GM19455 (cell line): Measurements from ENCODE around the gene ETS2.
"Not testable (repeated sequence)": the region's sequence is repeated elsewhere in the genome, so short reads cannot be mapped to it uniquely, and the experiment has no call there.

Source experiments
- ATAC-seq: cut with Tn5 transposase; IDR thresholded peaks from one replicate; pipeline ENCODE4 v1.9.1; 2021; ENCODE audit not compliant: unreplicated experiment

The ETS2 gene

GRCh38 chr21:38834725-38835124 lies 29.0 kb downstream of the ETS2 start:
- no peak for ATAC-seq

GRCh38 chr21:38837806-38838461 lies 32.2 kb downstream of the ETS2 start:
- no peak for ATAC-seq

- ATAC-seq = no peak
Measured at GRCh38 chr21:38838598-38839327, 33.0 kb downstream of the ETS2 start.

- ATAC-seq = no peak
Measured at GRCh38 chr21:38839328-38840286, 33.9 kb downstream of the ETS2 start.

GRCh38 chr21:38840456-38841300 lies 34.9 kb downstream of the ETS2 start:
- no peak for ATAC-seq

- no peak for ATAC-seq
Measured at GRCh38 chr21:38841472-38841871, 35.7 kb downstream of the ETS2 start.

GRCh38 chr21:38842079-38842478 lies 36.4 kb downstream of the ETS2 start:
- ATAC-seq = no peak

- no peak for ATAC-seq
Measured at GRCh38 chr21:38843379-38843778, 37.6 kb downstream of the ETS2 start.

GRCh38 chr21:38843806-38844503 lies 38.2 kb downstream of the ETS2 start:
- ATAC-seq = no peak

GRCh38 chr21:38845374-38845773 lies 39.6 kb downstream of the ETS2 start:
- ATAC-seq = not testable (repeated sequence)

GRCh38 chr21:38847556-38847955 lies 41.8 kb downstream of the ETS2 start:
- ATAC-seq = no peak

GRCh38 chr21:38848187-38848609 lies 42.5 kb downstream of the ETS2 start:
- no peak for ATAC-seq

- ATAC-seq = no peak
Measured at GRCh38 chr21:38849776-38850175, 44.0 kb downstream of the ETS2 start.

- no peak for ATAC-seq
Measured at GRCh38 chr21:38850277-38850951, 44.7 kb downstream of the ETS2 start.

GRCh38 chr21:38851101-38851500 lies 45.4 kb downstream of the ETS2 start:
- ATAC-seq = no peak

GRCh38 chr21:38852278-38852677 lies 46.5 kb downstream of the ETS2 start:
- ATAC-seq = no peak

GRCh38 chr21:38852708-38853107 lies 47.0 kb downstream of the ETS2 start:
- no peak for ATAC-seq

- no peak for ATAC-seq
Measured at GRCh38 chr21:38853421-38853919, 47.7 kb downstream of the ETS2 start.

- no peak for ATAC-seq
Measured at GRCh38 chr21:38857152-38857825, 51.6 kb downstream of the ETS2 start.
